GM23338 (cell line): ENCODE data around the gene DAPK2. TPM values are rescaled to one million over a fixed set of nuclear protein-coding genes. Genes with fewer than 3 reads are reported as not detected.

ENCODE experiments used
- ATAC-seq: fragments of 200-7000 bp; cut with Tn5 transposase; 3 replicates; pipeline ENCODE4 v1.9.1; 2020
- DNase-seq: peaks from one replicate; pipeline ENCODE4 v3.0.0-alpha.2; 2015; ENCODE audit warnings: low spot score
- H2AFZ ChIP-seq: fragments of 200-600 bp; sonication (generic); 2 replicates; pipeline ENCODE4 v1.8.0; 2016; ENCODE audit warnings: antibody characterized with exemption, mild to moderate bottlenecking, moderate library complexity
- H3F3A ChIP-seq: fragments of 200-600 bp; sonication (generic); replicated peaks from 2 replicates; pipeline ENCODE4 v1.8.0; 2017; ENCODE audit warnings: antibody characterized with exemption, mixed run types, low read depth
- H3K27ac ChIP-seq: fragments of 200-600 bp; sonication (generic); 2 replicates; pipeline ENCODE4 v1.6.1; 2016; ENCODE audit warnings: low read depth
- H3K27me3 ChIP-seq: fragments of 200-600 bp; sonication (generic); 2 replicates; pipeline ENCODE4 v1.8.0; 2016; ENCODE audit warnings: mild to moderate bottlenecking, mixed run types, moderate library complexity; ENCODE audit not compliant: insufficient read depth
- H3K36me3 ChIP-seq: fragments of 200-600 bp; sonication (generic); 2 replicates; pipeline ENCODE4 v1.8.0; 2016; ENCODE audit warnings: mild to moderate bottlenecking; ENCODE audit not compliant: insufficient read depth
- H3K4me1 ChIP-seq: fragments of 200-600 bp; sonication (generic); 2 replicates; pipeline ENCODE4 v1.8.0; 2016; ENCODE audit warnings: mild to moderate bottlenecking, moderate library complexity; ENCODE audit not compliant: insufficient read depth
- H3K4me2 ChIP-seq: fragments of 200-600 bp; sonication (generic); 2 replicates; pipeline ENCODE4 v1.7.1; 2017; ENCODE audit warnings: mixed run types
- H3K4me3 ChIP-seq: fragments of 200-600 bp; sonication (generic); 2 replicates; pipeline ENCODE4 v1.6.1; 2016; ENCODE audit warnings: mixed run types
- H3K79me2 ChIP-seq: fragments of 200-600 bp; sonication (generic); replicated peaks from 2 replicates; pipeline ENCODE4 v1.8.0; 2017; ENCODE audit warnings: mild to moderate bottlenecking; ENCODE audit not compliant: insufficient read depth
- H3K9me2 ChIP-seq: fragments of 200-600 bp; sonication (generic); 2 replicates; pipeline ENCODE4 v1.8.0; 2017; ENCODE audit not compliant: insufficient read depth
- H4K20me1 ChIP-seq: fragments of 200-600 bp; sonication (generic); replicated peaks from 2 replicates; pipeline ENCODE4 v1.8.0; 2017; ENCODE audit warnings: mild to moderate bottlenecking; ENCODE audit not compliant: insufficient read depth
- H3K27ac Mint-ChIP-seq: 2 replicates; pipeline ENCODE4 v1.8.0; 2020; ENCODE audit warnings: inconsistent platforms, mild to moderate bottlenecking, moderate library complexity, mixed read lengths
- H3K27me3 Mint-ChIP-seq: 3 replicates; pipeline ENCODE4 v1.8.0; 2022; ENCODE audit warnings: low read depth, mild to moderate bottlenecking, moderate library complexity, mixed read lengths, inconsistent platforms; ENCODE audit not compliant: insufficient read depth, poor library complexity
- H3K36me3 Mint-ChIP-seq: 3 replicates; pipeline ENCODE4 v1.8.0; 2021; ENCODE audit warnings: low read depth, mild to moderate bottlenecking, inconsistent platforms, moderate library complexity, mixed read lengths
- H3K4me1 Mint-ChIP-seq: 3 replicates; pipeline ENCODE4 v1.8.0; 2020; ENCODE audit warnings: mild to moderate bottlenecking, inconsistent platforms, mixed read lengths
- H3K4me3 Mint-ChIP-seq: 3 replicates; pipeline ENCODE4 v1.8.0; 2021; ENCODE audit warnings: moderate library complexity, mild to moderate bottlenecking, inconsistent platforms, mixed read lengths
- H3K9me3 Mint-ChIP-seq: 3 replicates; pipeline ENCODE4 v1.8.0; 2020; ENCODE audit warnings: moderate library complexity, mild to moderate bottlenecking, inconsistent platforms, mixed read lengths
- CREB1 ChIP-seq: fragments of 250-450 bp; sonication (Bioruptor Pico); IDR thresholded peaks from 2 replicates; pipeline ENCODE4 v1.5.0; 2020; ENCODE audit warnings: low read depth, mild to moderate bottlenecking, moderate library complexity
- CTCF ChIP-seq, 2 experiments: fragments of 200-600 bp in 1 of 2; sonication (generic) in 1 of 2; conservative IDR thresholded peaks; 2 replicates each; pipeline versions ENCODE4 v1.5.1 to v1.6.1; 2016 to 2017; ENCODE audit warnings: antibody characterized with exemption in 2 of 2, low read depth in 2 of 2, mild to moderate bottlenecking in 2 of 2, moderate library complexity in 1 of 2
- EZH2 ChIP-seq: fragments of 200-600 bp; sonication (generic); IDR thresholded peaks from one replicate; pipeline ENCODE4 v1.8.0; 2017; ENCODE audit warnings: antibody characterized with exemption, mild to moderate bottlenecking, low read depth; ENCODE audit not compliant: unreplicated experiment
- EZH2phosphoT487 ChIP-seq: fragments of 200-600 bp; sonication (generic); IDR thresholded peaks from one replicate; pipeline ENCODE4 v1.8.1; 2018; ENCODE audit warnings: antibody characterized with exemption; ENCODE audit not compliant: unreplicated experiment
- JUNB ChIP-seq: IDR thresholded peaks from one replicate; pipeline ENCODE4 v1.6.1; 2016; ENCODE audit warnings: antibody characterized with exemption; ENCODE audit not compliant: unreplicated experiment
- NANOG ChIP-seq: IDR thresholded peaks from 2 replicates; pipeline ENCODE4 v1.6.1; 2016; ENCODE audit warnings: antibody characterized with exemption, borderline replicate concordance
- POLR2AphosphoS5 ChIP-seq: IDR thresholded peaks from 2 replicates; pipeline ENCODE4 v1.6.1; 2016; ENCODE audit warnings: antibody characterized with exemption, low read depth
- REST ChIP-seq: IDR thresholded peaks from one replicate; pipeline ENCODE4 v1.6.1; 2018; ENCODE audit warnings: antibody characterized with exemption; ENCODE audit not compliant: unreplicated experiment
- STAT1 ChIP-seq: IDR thresholded peaks from one replicate; pipeline ENCODE4 v1.6.1; 2016; ENCODE audit warnings: antibody characterized with exemption; ENCODE audit not compliant: unreplicated experiment
- ZNF114 ChIP-seq: fragments of 250-450 bp; sonication (Bioruptor Pico); IDR thresholded peaks from 2 replicates; pipeline ENCODE4 v1.5.0; 2020; ENCODE audit warnings: mild to moderate bottlenecking, moderate library complexity
- ZNF331 ChIP-seq: fragments of 250-450 bp; sonication (Bioruptor Pico); IDR thresholded peaks from 2 replicates; pipeline ENCODE4 v1.5.0; 2020; ENCODE audit warnings: low read depth, mild to moderate bottlenecking, moderate library complexity
- polyA plus RNA-seq: library from polyadenylated mRNA; unstranded; fragments of >200 nt; fragmentation: Nextera tagmentation; extraction: Ambion mirVana; gene quantifications from 2 replicates; pipeline ENCODE4 v1.2.1, GENCODE V29; 2016
- total RNA-seq: library from RNA; depleted of rRNA; stranded (reverse); fragments of >200 nt; shearing (Covaris generic); gene quantifications from 2 replicates; pipeline ENCODE4 v1.2.3, GENCODE V29; 2014
- TF ChIP-seq, protein P1 (sequence below): fragments of 250-450 bp; sonication (Bioruptor Pico); IDR thresholded peaks from 2 replicates; pipeline ENCODE4 v1.5.0; 2020; ENCODE audit warnings: mild to moderate bottlenecking, moderate library complexity
- TF ChIP-seq, protein P2 (sequence below): IDR thresholded peaks from 2 replicates; pipeline ENCODE4 v1.6.1; 2016; ENCODE audit warnings: antibody characterized with exemption

The DAPK2 gene
- total and polyA plus RNA-seq, 2 experiments from 2014 or later = 1.6 to 3.1 TPM

DNA sequence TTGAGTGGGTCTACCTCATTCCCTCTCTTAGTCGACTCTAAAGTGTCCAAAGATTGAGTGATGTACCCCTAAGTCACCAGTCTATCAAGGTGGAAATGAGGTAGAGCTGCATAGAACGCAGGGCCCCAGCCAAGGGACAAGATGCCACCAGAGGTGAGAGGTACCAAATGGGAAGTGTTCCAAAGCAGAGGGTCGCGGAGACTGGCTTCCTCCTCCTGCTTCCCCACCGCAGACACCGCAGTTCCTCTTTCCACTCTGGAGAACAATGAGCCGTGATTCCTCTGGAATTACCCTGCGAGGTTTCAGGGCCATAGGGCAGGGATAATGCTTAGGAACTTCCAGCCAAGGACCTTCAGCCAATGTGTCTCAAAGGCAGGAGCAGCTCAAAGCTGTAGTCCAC is 55.8 kb downstream of the DAPK2 start:
- no peaks in the 10 kb centered on the region for H3F3A ChIP-seq
- no peaks in the 10 kb centered on the region for H3K36me3 ChIP-seq
- H3K9me2 ChIP-seq = no peaks in the 10 kb centered on the region
- H3K4me2 ChIP-seq = no peak overlapping the region
- Mint-ChIP-seq H3K9me3 (no peaks in the 10 kb centered on the region), H3K27me3 (no peaks in the 10 kb centered on the region), H3K36me3 (no peaks in the 10 kb centered on the region), H3K4me3 (no peak overlapping the region), H3K27ac (no peak overlapping the region), H3K4me1 (0 out of 3 replicates have a peak, but pooled peaks cover 6% of the 10 kb centered on the region)
- no peak for DNase-seq
- no peak for ATAC-seq
- no peak overlapping the region for H3K4me3 ChIP-seq
- no peaks in the 10 kb centered on the region for H3K4me1 ChIP-seq
- H2AFZ ChIP-seq = no peak overlapping the region
- TF ChIP-seq, protein P1, sequence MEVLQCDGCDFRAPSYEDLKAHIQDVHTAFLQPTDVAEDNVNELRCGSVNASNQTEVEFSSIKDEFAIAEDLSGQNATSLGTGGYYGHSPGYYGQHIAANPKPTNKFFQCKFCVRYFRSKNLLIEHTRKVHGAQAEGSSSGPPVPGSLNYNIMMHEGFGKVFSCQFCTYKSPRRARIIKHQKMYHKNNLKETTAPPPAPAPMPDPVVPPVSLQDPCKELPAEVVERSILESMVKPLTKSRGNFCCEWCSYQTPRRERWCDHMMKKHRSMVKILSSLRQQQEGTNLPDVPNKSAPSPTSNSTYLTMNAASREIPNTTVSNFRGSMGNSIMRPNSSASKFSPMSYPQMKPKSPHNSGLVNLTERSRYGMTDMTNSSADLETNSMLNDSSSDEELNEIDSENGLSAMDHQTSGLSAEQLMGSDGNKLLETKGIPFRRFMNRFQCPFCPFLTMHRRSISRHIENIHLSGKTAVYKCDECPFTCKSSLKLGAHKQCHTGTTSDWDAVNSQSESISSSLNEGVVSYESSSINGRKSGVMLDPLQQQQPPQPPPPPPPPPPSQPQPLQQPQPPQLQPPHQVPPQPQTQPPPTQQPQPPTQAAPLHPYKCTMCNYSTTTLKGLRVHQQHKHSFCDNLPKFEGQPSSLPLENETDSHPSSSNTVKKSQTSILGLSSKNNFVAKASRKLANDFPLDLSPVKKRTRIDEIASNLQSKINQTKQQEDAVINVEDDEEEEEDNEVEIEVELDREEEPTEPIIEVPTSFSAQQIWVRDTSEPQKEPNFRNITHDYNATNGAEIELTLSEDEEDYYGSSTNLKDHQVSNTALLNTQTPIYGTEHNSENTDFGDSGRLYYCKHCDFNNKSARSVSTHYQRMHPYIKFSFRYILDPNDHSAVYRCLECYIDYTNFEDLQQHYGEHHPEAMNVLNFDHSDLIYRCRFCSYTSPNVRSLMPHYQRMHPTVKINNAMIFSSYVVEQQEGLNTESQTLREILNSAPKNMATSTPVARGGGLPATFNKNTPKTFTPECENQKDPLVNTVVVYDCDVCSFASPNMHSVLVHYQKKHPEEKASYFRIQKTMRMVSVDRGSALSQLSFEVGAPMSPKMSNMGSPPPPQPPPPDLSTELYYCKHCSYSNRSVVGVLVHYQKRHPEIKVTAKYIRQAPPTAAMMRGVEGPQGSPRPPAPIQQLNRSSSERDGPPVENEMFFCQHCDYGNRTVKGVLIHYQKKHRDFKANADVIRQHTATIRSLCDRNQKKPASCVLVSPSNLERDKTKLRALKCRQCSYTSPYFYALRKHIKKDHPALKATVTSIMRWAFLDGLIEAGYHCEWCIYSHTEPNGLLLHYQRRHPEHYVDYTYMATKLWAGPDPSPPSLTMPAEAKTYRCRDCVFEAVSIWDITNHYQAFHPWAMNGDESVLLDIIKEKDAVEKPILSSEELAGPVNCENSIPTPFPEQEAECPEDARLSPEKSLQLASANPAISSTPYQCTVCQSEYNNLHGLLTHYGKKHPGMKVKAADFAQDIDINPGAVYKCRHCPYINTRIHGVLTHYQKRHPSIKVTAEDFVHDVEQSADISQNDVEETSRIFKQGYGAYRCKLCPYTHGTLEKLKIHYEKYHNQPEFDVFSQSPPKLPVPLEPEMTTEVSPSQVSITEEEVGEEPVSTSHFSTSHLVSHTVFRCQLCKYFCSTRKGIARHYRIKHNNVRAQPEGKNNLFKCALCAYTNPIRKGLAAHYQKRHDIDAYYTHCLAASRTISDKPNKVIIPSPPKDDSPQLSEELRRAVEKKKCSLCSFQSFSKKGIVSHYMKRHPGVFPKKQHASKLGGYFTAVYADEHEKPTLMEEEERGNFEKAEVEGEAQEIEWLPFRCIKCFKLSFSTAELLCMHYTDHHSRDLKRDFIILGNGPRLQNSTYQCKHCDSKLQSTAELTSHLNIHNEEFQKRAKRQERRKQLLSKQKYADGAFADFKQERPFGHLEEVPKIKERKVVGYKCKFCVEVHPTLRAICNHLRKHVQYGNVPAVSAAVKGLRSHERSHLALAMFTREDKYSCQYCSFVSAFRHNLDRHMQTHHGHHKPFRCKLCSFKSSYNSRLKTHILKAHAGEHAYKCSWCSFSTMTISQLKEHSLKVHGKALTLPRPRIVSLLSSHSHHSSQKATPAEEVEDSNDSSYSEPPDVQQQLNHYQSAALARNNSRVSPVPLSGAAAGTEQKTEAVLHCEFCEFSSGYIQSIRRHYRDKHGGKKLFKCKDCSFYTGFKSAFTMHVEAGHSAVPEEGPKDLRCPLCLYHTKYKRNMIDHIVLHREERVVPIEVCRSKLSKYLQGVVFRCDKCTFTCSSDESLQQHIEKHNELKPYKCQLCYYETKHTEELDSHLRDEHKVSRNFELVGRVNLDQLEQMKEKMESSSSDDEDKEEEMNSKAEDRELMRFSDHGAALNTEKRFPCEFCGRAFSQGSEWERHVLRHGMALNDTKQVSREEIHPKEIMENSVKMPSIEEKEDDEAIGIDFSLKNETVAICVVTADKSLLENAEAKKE (CRISPR knock-in tag) = no peak
- TF ChIP-seq ZNF331 (CRISPR knock-in tag) (no peak), REST (no peak), CTCF (conservative IDR thresholded peaks at IDR 0.05; ENCODE audit: low read depth in 2 of 2) (no peak), POLR2AphosphoS5 (no peak), NANOG (no peak), EZH2phosphoT487 (no peak), ZNF114 (CRISPR knock-in tag) (no peak), STAT1 (no peak), JUNB (no peak), CREB1 (CRISPR knock-in tag) (no peak), EZH2 (no peak)
- TF ChIP-seq, protein P2, sequence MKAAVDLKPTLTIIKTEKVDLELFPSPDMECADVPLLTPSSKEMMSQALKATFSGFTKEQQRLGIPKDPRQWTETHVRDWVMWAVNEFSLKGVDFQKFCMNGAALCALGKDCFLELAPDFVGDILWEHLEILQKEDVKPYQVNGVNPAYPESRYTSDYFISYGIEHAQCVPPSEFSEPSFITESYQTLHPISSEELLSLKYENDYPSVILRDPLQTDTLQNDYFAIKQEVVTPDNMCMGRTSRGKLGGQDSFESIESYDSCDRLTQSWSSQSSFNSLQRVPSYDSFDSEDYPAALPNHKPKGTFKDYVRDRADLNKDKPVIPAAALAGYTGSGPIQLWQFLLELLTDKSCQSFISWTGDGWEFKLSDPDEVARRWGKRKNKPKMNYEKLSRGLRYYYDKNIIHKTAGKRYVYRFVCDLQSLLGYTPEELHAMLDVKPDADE = no peak
- H3K27me3 ChIP-seq = no peaks in the 10 kb centered on the region
- no peaks in the 10 kb centered on the region for H3K79me2 ChIP-seq
- no peak overlapping the region for H3K27ac ChIP-seq
- H4K20me1 ChIP-seq = no peaks in the 10 kb centered on the region
